SK-N-SH treated with all-trans-retinoic acid at 6 μM for 48 hours (cell line): ENCODE measurements around the gene EVI5.

ENCODE experiments used
- ATAC-seq: fragments of 200-7000 bp; cut with Tn5 transposase; 3 replicates; pipeline ENCODE4 v1.9.1; 2020; ENCODE audit warnings: mild to moderate bottlenecking, moderate library complexity
- ARNTL ChIP-seq: fragments of 450-650 bp; formaldehyde crosslinking; IDR thresholded peaks from 2 replicates; pipeline ENCODE4 v1.5.0; 2020; ENCODE audit warnings: low read depth, mild to moderate bottlenecking, moderate library complexity, borderline replicate concordance
- BACH2 ChIP-seq: fragments of 250-450 bp; sonication (Bioruptor Pico); IDR thresholded peaks from 2 replicates; pipeline ENCODE4 v1.9.0; 2021; ENCODE audit warnings: mild to moderate bottlenecking, borderline replicate concordance
- CREB5 ChIP-seq: fragments of 250-450 bp; sonication (Bioruptor Pico); IDR thresholded peaks from 2 replicates; pipeline ENCODE4 v1.5.1; 2020; ENCODE audit warnings: low read depth, mild to moderate bottlenecking, moderate library complexity
- CSDC2 ChIP-seq: fragments of 250-450 bp; sonication (Bioruptor Pico); IDR thresholded peaks from 2 replicates; pipeline ENCODE4 v1.5.0; 2020; ENCODE audit warnings: mild to moderate bottlenecking, moderate library complexity
- CSRNP3 ChIP-seq: fragments of 250-450 bp; sonication (Bioruptor Pico); IDR thresholded peaks from 2 replicates; pipeline ENCODE4 v1.5.1; 2021; ENCODE audit warnings: mild to moderate bottlenecking, moderate library complexity
- GLIS3 ChIP-seq: fragments of 250-450 bp; sonication (Bioruptor Pico); IDR thresholded peaks from 2 replicates; pipeline ENCODE4 v1.5.0; 2020; ENCODE audit warnings: mild to moderate bottlenecking, moderate library complexity
- ISL1 ChIP-seq: fragments of 250-450 bp; sonication (Bioruptor Pico); IDR thresholded peaks from 2 replicates; pipeline ENCODE4 v2.1.2; 2022; ENCODE audit warnings: mild to moderate bottlenecking, moderate library complexity
- OSR1 ChIP-seq: fragments of 250-450 bp; sonication (Bioruptor Pico); IDR thresholded peaks from 2 replicates; pipeline ENCODE4 v1.8.0; 2022; ENCODE audit warnings: moderate library complexity, mild to moderate bottlenecking, inconsistent platforms
- PPARA ChIP-seq: fragments of 250-450 bp; sonication (Bioruptor Pico); IDR thresholded peaks from 2 replicates; pipeline ENCODE4 v1.5.0; 2020; ENCODE audit warnings: mild to moderate bottlenecking, borderline replicate concordance
- SNAI2 ChIP-seq: fragments of 250-450 bp; sonication (Bioruptor Pico); IDR thresholded peaks from 2 replicates; pipeline ENCODE4 v1.5.0; 2020; ENCODE audit warnings: mild to moderate bottlenecking, moderate library complexity
- TOX ChIP-seq: fragments of 250-450 bp; sonication (Bioruptor Pico); IDR thresholded peaks from 2 replicates; pipeline ENCODE4 v1.8.0; 2021; ENCODE audit warnings: mild to moderate bottlenecking, moderate library complexity, borderline replicate concordance
- TSHZ2 ChIP-seq: fragments of 250-450 bp; sonication (Bioruptor Pico); IDR thresholded peaks from 2 replicates; pipeline ENCODE4 v1.5.0; 2020; ENCODE audit warnings: mild to moderate bottlenecking, moderate library complexity
- ZC3H10 ChIP-seq: fragments of 250-450 bp; sonication (Bioruptor Pico); IDR thresholded peaks from 2 replicates; pipeline ENCODE4 v1.5.1; 2021; ENCODE audit warnings: mild to moderate bottlenecking, moderate library complexity
- ZFP3 ChIP-seq: fragments of 250-450 bp; sonication (Bioruptor Pico); IDR thresholded peaks from 2 replicates; pipeline ENCODE4 v1.5.0; 2020; ENCODE audit warnings: mild to moderate bottlenecking, moderate library complexity
- ZFP30 ChIP-seq: fragments of 450-650 bp; formaldehyde crosslinking; IDR thresholded peaks from 2 replicates; pipeline ENCODE4 v1.5.0; 2022; ENCODE audit warnings: mild to moderate bottlenecking, moderate library complexity
- ZNF565 ChIP-seq: fragments of 450-650 bp; formaldehyde crosslinking; conservative IDR thresholded peaks from 2 replicates; pipeline ENCODE4 v1.5.0; 2020; ENCODE audit warnings: low read depth, mild to moderate bottlenecking, moderate library complexity
- ZNF70 ChIP-seq: fragments of 450-650 bp; formaldehyde crosslinking; IDR thresholded peaks from 2 replicates; pipeline ENCODE4 v1.5.0; 2020; ENCODE audit warnings: mild to moderate bottlenecking, moderate library complexity
- ZNF8 ChIP-seq: fragments of 450-650 bp; formaldehyde crosslinking; IDR thresholded peaks from 2 replicates; pipeline ENCODE4 v1.5.0; 2020; ENCODE audit warnings: mild to moderate bottlenecking, moderate library complexity
- TF ChIP-seq, protein P1 (sequence below): fragments of 250-450 bp; sonication (Bioruptor Pico); IDR thresholded peaks from 2 replicates; pipeline ENCODE4 v1.8.0; 2021; ENCODE audit warnings: low read depth, mild to moderate bottlenecking, moderate library complexity, borderline replicate concordance
- TF ChIP-seq, protein P2 (sequence below): fragments of 250-450 bp; sonication (Bioruptor Pico); IDR thresholded peaks from 2 replicates; pipeline ENCODE4 v1.8.0; 2020; ENCODE audit warnings: mild to moderate bottlenecking, moderate library complexity, borderline replicate concordance

Gene EVI5

DNA sequence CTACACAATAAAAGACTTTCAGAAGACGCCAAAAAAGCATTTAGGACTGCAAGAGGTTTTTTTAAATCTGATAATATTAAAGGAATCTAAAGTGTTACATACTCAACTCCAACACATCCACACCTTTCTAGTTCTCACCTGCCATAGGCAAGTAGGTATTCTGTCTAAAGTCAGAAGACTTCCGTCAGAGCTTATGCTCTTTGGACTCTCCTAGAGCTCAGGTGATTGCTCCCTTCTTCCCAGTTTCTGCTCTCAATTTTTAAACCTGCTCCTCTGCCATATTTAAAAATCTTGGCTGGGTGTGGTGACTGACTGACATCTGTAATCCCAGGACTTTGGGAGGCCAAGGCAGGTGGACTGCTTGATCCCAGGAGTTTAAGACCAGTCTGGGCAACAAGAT, 16.6 kb downstream of the EVI5 start:
- no peak for ATAC-seq
- TF ChIP-seq CREB5 (CRISPR knock-in tag) (no peak), ZFP30 (CRISPR knock-in tag) (no peak), ZNF8 (no peak), ZNF565 (CRISPR knock-in tag) (no peak), ARNTL (CRISPR knock-in tag) (no peak), CSRNP3 (no peak)
- TF ChIP-seq, protein P1, sequence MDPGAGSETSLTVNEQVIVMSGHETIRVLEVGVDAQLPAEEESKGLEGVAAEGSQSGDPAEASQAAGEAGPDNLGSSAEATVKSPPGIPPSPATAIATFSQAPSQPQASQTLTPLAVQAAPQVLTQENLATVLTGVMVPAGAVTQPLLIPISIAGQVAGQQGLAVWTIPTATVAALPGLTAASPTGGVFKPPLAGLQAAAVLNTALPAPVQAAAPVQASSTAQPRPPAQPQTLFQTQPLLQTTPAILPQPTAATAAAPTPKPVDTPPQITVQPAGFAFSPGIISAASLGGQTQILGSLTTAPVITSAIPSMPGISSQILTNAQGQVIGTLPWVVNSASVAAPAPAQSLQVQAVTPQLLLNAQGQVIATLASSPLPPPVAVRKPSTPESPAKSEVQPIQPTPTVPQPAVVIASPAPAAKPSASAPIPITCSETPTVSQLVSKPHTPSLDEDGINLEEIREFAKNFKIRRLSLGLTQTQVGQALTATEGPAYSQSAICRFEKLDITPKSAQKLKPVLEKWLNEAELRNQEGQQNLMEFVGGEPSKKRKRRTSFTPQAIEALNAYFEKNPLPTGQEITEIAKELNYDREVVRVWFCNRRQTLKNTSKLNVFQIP (CRISPR knock-in tag), result no peak

DNA sequence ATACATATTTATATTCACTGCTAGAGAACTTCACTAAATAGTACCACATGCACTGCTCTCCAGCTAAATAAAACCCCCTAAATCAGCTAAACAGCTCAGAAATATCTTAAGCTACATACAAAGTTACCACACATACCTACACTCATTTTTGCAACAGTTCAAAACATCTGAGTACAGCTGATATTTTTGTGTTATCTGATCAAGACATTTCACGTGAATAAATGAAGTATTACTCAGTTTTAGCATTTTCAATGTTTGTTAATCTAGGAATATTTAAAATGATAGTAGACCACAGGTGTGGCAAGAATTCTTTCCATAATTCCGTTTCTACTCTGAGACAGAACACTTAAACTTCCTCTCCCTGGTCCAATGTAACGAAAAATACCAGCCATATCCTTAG, 20.8 kb downstream of the EVI5 start:
- TF ChIP-seq ZFP30 (CRISPR knock-in tag) (no peak), BACH2 (CRISPR knock-in tag) (no peak), ZNF565 (CRISPR knock-in tag) (no peak), TOX (CRISPR knock-in tag) (no peak), CREB5 (CRISPR knock-in tag) (no peak)
- ATAC-seq, result no peak

DNA sequence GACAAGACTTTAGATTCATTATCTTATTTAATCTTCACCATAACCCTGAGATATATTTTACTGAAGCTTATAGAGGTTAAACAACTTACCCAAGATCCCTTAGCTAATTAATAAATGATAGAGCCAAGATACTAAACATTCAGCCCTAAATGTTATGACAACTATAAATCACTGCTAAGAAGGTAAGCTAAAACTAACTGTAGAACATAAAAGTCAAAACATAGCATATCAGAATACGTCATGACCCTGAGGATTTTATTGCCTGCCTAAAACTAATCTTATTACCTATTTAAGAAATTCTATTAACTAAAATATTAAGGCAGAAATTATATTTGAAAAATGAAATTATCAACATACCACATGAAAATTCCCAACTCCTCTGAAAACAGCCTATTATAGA, 22.6 kb downstream of the EVI5 start:
- no peak for ATAC-seq
- TF ChIP-seq ZNF70 (CRISPR knock-in tag) (no peak), ISL1 (peak; percentile 49)

- ATAC-seq, result no peak
- TF ChIP-seq ZC3H10 (CRISPR knock-in tag) (no peak), TOX (CRISPR knock-in tag) (no peak), OSR1 (no peak), CSRNP3 (no peak), CSDC2 (CRISPR knock-in tag) (no peak), ZNF8 (no peak), PPARA (CRISPR knock-in tag) (no peak), BACH2 (CRISPR knock-in tag) (no peak), ARNTL (CRISPR knock-in tag) (no peak), TSHZ2 (CRISPR knock-in tag) (no peak), ZNF70 (CRISPR knock-in tag) (no peak), ZFP3 (CRISPR knock-in tag) (no peak), CREB5 (CRISPR knock-in tag) (no peak), SNAI2 (CRISPR knock-in tag) (no peak), GLIS3 (CRISPR knock-in tag) (no peak), ISL1 (no peak), ZFP30 (CRISPR knock-in tag) (no peak)
- TF ChIP-seq, protein P1 (CRISPR knock-in tag), result no peak
- TF ChIP-seq, protein P2, sequence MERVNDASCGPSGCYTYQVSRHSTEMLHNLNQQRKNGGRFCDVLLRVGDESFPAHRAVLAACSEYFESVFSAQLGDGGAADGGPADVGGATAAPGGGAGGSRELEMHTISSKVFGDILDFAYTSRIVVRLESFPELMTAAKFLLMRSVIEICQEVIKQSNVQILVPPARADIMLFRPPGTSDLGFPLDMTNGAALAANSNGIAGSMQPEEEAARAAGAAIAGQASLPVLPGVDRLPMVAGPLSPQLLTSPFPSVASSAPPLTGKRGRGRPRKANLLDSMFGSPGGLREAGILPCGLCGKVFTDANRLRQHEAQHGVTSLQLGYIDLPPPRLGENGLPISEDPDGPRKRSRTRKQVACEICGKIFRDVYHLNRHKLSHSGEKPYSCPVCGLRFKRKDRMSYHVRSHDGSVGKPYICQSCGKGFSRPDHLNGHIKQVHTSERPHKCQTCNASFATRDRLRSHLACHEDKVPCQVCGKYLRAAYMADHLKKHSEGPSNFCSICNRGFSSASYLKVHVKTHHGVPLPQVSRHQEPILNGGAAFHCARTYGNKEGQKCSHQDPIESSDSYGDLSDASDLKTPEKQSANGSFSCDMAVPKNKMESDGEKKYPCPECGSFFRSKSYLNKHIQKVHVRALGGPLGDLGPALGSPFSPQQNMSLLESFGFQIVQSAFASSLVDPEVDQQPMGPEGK (CRISPR knock-in tag), result no peak
Observed at GRCh38 chr1:92759361-92759760, 25.5 kb downstream of the EVI5 start.
